Esophagus squamous epithelium (tissue), 5 donors: Measurements from ENCODE around the gene AMPD2. TPM values are rescaled to one million over a fixed set of nuclear protein-coding genes. Genes with fewer than 3 reads are reported as not detected.

Source experiments
- DNase-seq: peaks from one replicate; lab custom pipeline; 2025; lab: John Stamatoyannopoulos, UW
- H3K27ac ChIP-seq, 4 donors: fragments of 200-600 bp; sonication (generic); one replicate each; pipeline ENCODE4 v1.5.1; 2016 to 2019; ENCODE audit warnings: mild to moderate bottlenecking in 1 of 4
- H3K27me3 ChIP-seq, 4 donors: fragments of 200-600 bp; sonication (generic); 1 replicate in 3 of 4; 2 replicates in 1 of 4; pipeline versions ENCODE4 v1.5.1 to v1.6.0; 2017 to 2021; ENCODE audit warnings: antibody characterized with exemption in 1 of 4
- H3K36me3 ChIP-seq, 3 donors: fragments of 200-600 bp; sonication (generic); one replicate each; pipeline ENCODE4 v1.5.1; 2016 to 2019
- H3K4me1 ChIP-seq, 3 donors: fragments of 200-600 bp; sonication (generic); one replicate each; pipeline ENCODE4 v1.5.1; 2017 to 2019
- H3K4me3 ChIP-seq, 4 donors: fragments of 200-600 bp; sonication (generic); 1 replicate in 3 of 4; 2 replicates in 1 of 4; pipeline ENCODE4 v1.5.1; 2016 to 2019; ENCODE audit warnings: mild to moderate bottlenecking in 2 of 4, moderate library complexity in 1 of 4
- H3K9me3 ChIP-seq, 3 donors: fragments of 200-600 bp; sonication (generic); one replicate each; pipeline ENCODE4 v1.5.1; 2016 to 2019
- POLR2A ChIP-seq, 4 donors: fragments of 450-650 bp; IDR thresholded peaks; one replicate each; pipeline ENCODE4 v1.6.1; 2017; ENCODE audit warnings: antibody characterized with exemption in 4 of 4, mild to moderate bottlenecking in 4 of 4, moderate library complexity in 3 of 4
- WGBS, 2 donors: methylation state at CpG; one replicate each; pipeline ENCODE4 v1.1.5; 2018; 5-methylcytosine and 5-hydroxymethylcytosine counted together
- intact Hi-C: fragments of 100-400 bp; cut with DNase I; formaldehyde crosslinking; loops from one replicate; pipeline ENCODE4 v1.15.0; 2022
- total RNA-seq, 4 donors: library from RNA; depleted of rRNA; stranded (reverse); fragments of >200 nt; gene quantifications; one replicate each; pipeline ENCODE4 v1.1.0, GENCODE V29; 2016
- TF ChIP-seq, protein P1 (sequence below), 6 experiments: fragments of 450-650 bp in 4 of 6; fragments of 200-600 bp in 2 of 6; sonication (generic) in 2 of 6; IDR thresholded peaks; one replicate each; pipeline ENCODE4 v1.5.1; 2016 to 2019; ENCODE audit warnings: antibody characterized with exemption in 6 of 6, mild to moderate bottlenecking in 4 of 6, moderate library complexity in 4 of 6
- donor health status: DM: yes; HTN: yes; CAD: no.

AMPD2 gene
- total RNA-seq, 4 donors from 2014 or later, result 18.5 to 51.5 (median 24.4) TPM

DNA sequence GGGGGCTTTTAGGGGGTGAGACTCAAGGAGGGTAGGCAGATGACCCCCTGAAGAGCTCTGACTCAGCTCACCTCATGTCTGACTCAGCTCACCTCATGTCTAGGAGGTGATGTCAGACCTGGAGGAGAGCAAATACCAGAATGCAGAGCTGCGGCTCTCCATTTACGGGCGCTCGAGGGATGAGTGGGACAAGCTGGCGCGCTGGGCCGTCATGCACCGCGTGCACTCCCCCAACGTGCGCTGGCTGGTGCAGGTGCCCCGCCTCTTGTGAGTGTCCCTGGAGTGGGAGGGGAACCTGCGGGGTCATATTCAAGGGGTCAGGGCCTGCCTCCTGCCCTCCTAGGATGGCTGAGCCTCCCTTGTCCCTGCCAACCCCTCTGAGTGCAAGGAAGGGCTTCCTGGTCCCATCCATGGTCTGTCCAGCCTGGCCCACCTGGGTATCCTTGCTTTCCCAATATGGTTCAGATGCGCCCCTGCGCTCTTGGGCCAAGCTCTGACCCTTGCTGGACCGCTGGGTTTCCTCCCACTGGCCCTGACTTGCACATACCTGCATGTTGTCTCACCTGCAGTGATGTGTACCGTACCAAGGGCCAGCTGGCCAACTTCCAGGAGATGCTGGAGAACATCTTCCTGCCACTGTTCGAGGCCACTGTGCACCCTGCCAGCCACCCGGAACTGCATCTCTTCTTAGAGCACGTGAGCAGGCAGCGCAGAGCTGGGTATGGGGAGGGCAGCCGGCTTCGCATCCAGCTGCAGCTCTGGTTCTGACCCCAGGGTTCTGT, 9.1 kb downstream of the AMPD2 start:
- intact Hi-C loops, result no loop called here

DNA sequence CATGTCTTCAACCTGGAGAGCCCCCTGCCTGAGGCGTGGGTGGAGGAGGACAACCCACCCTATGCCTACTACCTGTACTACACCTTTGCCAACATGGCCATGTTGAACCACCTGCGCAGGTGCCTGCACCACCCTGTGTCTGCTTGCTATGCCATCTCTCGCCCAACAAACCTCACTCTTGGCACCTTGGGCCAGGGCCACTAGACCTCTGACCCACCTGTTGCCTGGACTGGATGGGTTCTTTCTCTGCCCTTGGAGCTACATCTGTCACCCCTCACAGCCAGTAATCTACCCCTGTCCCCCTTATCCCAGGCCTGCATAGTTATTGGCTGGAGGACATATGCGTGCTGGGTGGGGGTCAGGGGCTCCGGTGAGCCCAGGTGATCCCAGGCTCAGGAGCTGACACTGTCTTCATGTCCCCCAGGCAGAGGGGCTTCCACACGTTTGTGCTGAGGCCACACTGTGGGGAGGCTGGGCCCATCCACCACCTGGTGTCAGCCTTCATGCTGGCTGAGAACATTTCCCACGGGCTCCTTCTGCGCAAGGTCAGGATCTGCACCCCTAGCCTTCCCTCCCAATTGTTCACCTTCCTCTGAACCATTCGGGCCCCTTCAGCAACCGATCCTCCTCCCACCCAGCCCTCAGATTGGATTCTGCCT, 9.9 kb downstream of the AMPD2 start:
- peaks cover 28 to 64% (median 29%) of the 10 kb centered on the region in 3 donors for H3K36me3 ChIP-seq
- WGBS, 2 donors, result 86 to 92% methylated on average over 6 to 8 of the region's 10 CpGs
- H3K27me3 ChIP-seq, result no peaks in the 10 kb centered on the region
- TF ChIP-seq, protein P1, sequence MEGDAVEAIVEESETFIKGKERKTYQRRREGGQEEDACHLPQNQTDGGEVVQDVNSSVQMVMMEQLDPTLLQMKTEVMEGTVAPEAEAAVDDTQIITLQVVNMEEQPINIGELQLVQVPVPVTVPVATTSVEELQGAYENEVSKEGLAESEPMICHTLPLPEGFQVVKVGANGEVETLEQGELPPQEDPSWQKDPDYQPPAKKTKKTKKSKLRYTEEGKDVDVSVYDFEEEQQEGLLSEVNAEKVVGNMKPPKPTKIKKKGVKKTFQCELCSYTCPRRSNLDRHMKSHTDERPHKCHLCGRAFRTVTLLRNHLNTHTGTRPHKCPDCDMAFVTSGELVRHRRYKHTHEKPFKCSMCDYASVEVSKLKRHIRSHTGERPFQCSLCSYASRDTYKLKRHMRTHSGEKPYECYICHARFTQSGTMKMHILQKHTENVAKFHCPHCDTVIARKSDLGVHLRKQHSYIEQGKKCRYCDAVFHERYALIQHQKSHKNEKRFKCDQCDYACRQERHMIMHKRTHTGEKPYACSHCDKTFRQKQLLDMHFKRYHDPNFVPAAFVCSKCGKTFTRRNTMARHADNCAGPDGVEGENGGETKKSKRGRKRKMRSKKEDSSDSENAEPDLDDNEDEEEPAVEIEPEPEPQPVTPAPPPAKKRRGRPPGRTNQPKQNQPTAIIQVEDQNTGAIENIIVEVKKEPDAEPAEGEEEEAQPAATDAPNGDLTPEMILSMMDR (IDR thresholded peaks at IDR 0.05), result no peak
- TF ChIP-seq POLR2A (IDR thresholded peaks at IDR 0.05), result no peak
- DNase-seq, result no peak
- no peak overlapping the region for H3K27ac ChIP-seq
- intact Hi-C loops, result no loop called here
- no peaks in the 10 kb centered on the region for H3K9me3 ChIP-seq
- H3K4me3 ChIP-seq, result no peak overlapping the region
- H3K4me1 ChIP-seq, result peaks cover 0 to 35% (median 3%) of the 10 kb centered on the region in 3 donors

More for the DNA sequence above, 9.1 kb downstream of the AMPD2 start:
- H3K27me3 ChIP-seq, result no peaks in the 10 kb centered on the region
- H3K4me1 ChIP-seq, result peaks cover 5 to 43% (median 10%) of the 10 kb centered on the region in 3 donors
- H3K27ac ChIP-seq, result no peak overlapping the region
- DNase-seq, result no peak
- peaks cover 28 to 64% (median 29%) of the 10 kb centered on the region in 3 donors for H3K36me3 ChIP-seq
- TF ChIP-seq, protein P1 (IDR thresholded peaks at IDR 0.05), result no peak
- TF ChIP-seq POLR2A (IDR thresholded peaks at IDR 0.05), result no peak
- H3K9me3 ChIP-seq, result no peaks in the 10 kb centered on the region
- no peak overlapping the region for H3K4me3 ChIP-seq
- 63 to 69% methylated on average over 8 to 15 of the region's 23 CpGs for WGBS, 2 donors

DNA sequence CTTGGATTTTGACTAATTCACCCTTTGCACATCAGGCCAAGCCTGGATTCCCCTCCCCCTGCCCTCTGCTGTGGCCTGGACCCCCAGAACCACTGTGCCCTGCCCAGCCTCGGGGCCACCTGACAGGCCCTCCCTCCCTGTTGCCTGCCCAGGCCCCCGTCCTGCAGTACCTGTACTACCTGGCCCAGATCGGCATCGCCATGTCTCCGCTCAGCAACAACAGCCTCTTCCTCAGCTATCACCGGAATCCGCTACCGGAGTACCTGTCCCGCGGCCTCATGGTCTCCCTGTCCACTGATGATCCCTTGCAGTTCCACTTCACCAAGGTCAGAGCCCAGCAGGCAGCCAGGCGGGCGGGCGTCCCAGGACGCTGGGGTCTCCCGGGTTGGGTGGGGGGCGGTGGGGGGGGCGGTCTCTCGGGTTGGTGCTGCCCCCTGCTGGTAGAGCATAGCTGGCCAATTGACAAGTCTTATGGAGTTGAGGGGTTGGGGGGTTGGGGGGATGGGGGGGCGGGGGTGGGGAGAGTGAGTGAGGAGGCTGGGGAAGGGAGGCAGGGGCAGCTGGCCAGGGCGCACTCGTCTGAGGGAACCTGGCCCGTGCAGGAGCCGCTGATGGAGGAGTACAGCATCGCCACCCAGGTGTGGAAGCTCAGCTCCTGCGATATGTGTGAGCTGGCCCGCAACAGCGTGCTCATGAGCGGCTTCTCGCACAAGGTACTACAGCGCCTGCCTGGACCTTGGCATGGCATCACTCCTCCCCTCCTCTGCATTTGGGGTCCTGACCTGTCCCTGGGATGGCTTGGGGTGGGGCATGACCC, 10.7 kb downstream of the AMPD2 start:
- WGBS, 2 donors, result 78 to 96% methylated on average over 5 to 10 of the region's 30 CpGs
- H3K4me1 ChIP-seq, result peaks cover 0 to 33% (median 0%) of the 10 kb centered on the region in 3 donors
- H3K9me3 ChIP-seq, result no peaks in the 10 kb centered on the region
- intact Hi-C loops, result no loop called here
- no peak overlapping the region for H3K27ac ChIP-seq
- H3K27me3 ChIP-seq, result no peaks in the 10 kb centered on the region
- H3K36me3 ChIP-seq, result peaks cover 28 to 64% (median 29%) of the 10 kb centered on the region in 3 donors
- no peak overlapping the region for H3K4me3 ChIP-seq
- DNase-seq, result no peak
- TF ChIP-seq, protein P1 (IDR thresholded peaks at IDR 0.05), result peak in 1 of 6 experiments; percentile 42
- no peak for TF ChIP-seq POLR2A (IDR thresholded peaks at IDR 0.05)

DNA sequence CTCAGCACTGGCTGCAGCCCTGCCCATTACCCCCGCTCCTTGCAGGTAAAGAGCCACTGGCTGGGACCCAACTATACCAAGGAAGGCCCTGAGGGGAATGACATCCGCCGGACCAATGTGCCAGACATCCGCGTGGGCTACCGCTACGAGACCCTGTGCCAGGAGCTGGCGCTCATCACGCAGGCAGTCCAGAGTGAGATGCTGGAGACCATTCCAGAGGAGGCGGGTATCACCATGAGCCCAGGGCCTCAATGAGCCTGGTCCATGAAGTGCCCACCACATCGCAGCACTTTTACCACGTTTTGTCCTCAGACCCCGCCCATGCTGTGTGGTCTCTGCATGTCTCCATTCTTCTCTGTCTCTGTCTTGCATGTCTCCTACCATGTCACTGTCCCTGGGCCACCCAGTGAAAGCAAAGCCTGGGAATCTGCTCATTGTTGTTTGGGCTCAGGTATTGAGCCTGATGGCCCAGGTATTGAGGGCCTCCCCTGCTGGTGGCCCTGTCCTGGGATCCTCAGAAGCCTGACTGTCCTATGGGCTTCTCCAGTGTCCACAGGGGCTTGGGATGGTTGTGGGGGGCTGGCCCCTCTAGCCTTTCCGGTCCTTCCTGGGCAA, 11.4 kb downstream of the AMPD2 start:
- intact Hi-C loops, result no loop called here
- 88 to 96% methylated on average over 4 to 5 of the region's 14 CpGs for WGBS, 2 donors
- no peak overlapping the region for H3K4me3 ChIP-seq
- no peaks in the 10 kb centered on the region for H3K27me3 ChIP-seq
- peaks cover 28 to 58% (median 29%) of the 10 kb centered on the region in 3 donors for H3K36me3 ChIP-seq
- peak overlapping the region in 1 of 4 donors; percentile 11 for H3K27ac ChIP-seq
- no peaks in the 10 kb centered on the region for H3K9me3 ChIP-seq
- peaks cover 0 to 35% (median 4%) of the 10 kb centered on the region in 3 donors for H3K4me1 ChIP-seq
- TF ChIP-seq, protein P1 (IDR thresholded peaks at IDR 0.05), result peak in 1 of 6 experiments; percentile 3
- TF ChIP-seq POLR2A (IDR thresholded peaks at IDR 0.05), result no peak
- no peak for DNase-seq
